Activated T-helper 1 cell treated with anti-CD3 and anti-CD28 coated beads, Interleukin-12 subunit alpha, Interleukin-12 subunit beta, Interleukin-2, Interleukin-4 antibody, amounts not matched to agents 30 ng/mL and 10 ng/mL and 1 ng/mL, durations not matched to agents 14 hours and 24 hours and 36 hours (primary cell): ENCODE data around the gene SERPINA5. TPM values are rescaled to one million over a fixed set of nuclear protein-coding genes. Genes with fewer than 3 reads are reported as not detected.
"Not testable (repeated sequence)": the region's sequence is repeated elsewhere in the genome, so short reads cannot be mapped to it uniquely, and the experiment has no call there.

Experiments used
- DNase-seq: peaks from one replicate; pipeline ENCODE4 v3.0.0; 2021; ENCODE audit warnings: low spot score
- H3K27ac Mint-ChIP-seq: one replicate; pipeline ENCODE4 v1.8.0; 2021; ENCODE audit warnings: mild to moderate bottlenecking, mixed read lengths
- H3K27me3 Mint-ChIP-seq: one replicate; pipeline ENCODE4 v1.8.0; 2022; ENCODE audit warnings: mild to moderate bottlenecking, moderate library complexity, mixed read lengths; ENCODE audit not compliant: insufficient read depth
- H3K36me3 Mint-ChIP-seq: one replicate; pipeline ENCODE4 v1.8.0; 2021; ENCODE audit warnings: low read depth, mixed read lengths
- H3K4me1 Mint-ChIP-seq: one replicate; pipeline ENCODE4 v1.8.0; 2021; ENCODE audit warnings: low read depth, mixed read lengths
- H3K4me3 Mint-ChIP-seq: one replicate; pipeline ENCODE4 v1.8.0; 2021; ENCODE audit warnings: mild to moderate bottlenecking, moderate library complexity, mixed read lengths
- H3K9me3 Mint-ChIP-seq: one replicate; pipeline ENCODE4 v1.8.0; 2021; ENCODE audit warnings: mixed read lengths
- intact Hi-C: fragments of 100-400 bp; cut with micrococcal nuclease; formaldehyde crosslinking; loops from one replicate; pipeline ENCODE4 v1.15.1; 2024
- total RNA-seq: library from RNA; stranded (reverse); gene quantifications from 2 replicates; pipeline ENCODE4 v1.2.3, GENCODE V29; 2022

SERPINA5 gene
- total RNA-seq, 1 donor from 2014 or later = not detected

GRCh38 chr14:94602722-94603121 is 21.5 kb downstream of the SERPINA5 start:
- no peak for DNase-seq
- Mint-ChIP-seq H3K9me3 (no peaks in the 10 kb centered on the region), H3K4me1 (no peaks in the 10 kb centered on the region), H3K4me3 (no peak overlapping the region), H3K27me3 (peaks cover 1% of the 10 kb centered on the region), H3K36me3 (no peaks in the 10 kb centered on the region), H3K27ac (no peak overlapping the region)
- intact Hi-C loops = no loop called here

DNA sequence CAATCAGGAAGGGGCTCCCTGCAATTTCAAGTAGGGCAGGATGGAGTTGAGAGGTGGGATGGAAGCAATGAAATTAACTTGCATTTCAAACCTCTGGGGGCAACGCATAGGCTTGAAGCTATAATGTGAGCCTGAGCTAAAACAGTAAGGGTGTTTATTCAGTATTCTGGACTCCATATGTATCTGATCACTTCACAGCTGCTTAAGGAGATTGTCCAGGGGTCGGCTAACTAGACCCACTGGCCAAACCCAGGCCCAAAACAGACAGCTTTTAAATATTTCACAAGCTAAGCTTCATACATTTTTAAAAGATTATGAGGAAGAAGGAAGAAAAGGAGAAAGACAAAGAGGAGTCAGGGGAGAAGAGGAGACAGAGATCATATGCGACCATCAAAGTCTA is 24.1 kb downstream of the SERPINA5 start:
- intact Hi-C loops = no loop called here
- H3K4me3 Mint-ChIP-seq = no peak overlapping the region
- no peak overlapping the region for H3K27ac Mint-ChIP-seq
- DNase-seq = no peak
- H3K36me3 Mint-ChIP-seq = no peaks in the 10 kb centered on the region
- peaks cover 1% of the 10 kb centered on the region for H3K27me3 Mint-ChIP-seq
- no peaks in the 10 kb centered on the region for H3K4me1 Mint-ChIP-seq
- H3K9me3 Mint-ChIP-seq = peaks cover 6% of the 10 kb centered on the region

- H3K4me1 Mint-ChIP-seq, H3K9me3 Mint-ChIP-seq, H3K27ac Mint-ChIP-seq, H3K4me3 Mint-ChIP-seq, H3K36me3 Mint-ChIP-seq, H3K27me3 Mint-ChIP-seq, intact Hi-C loops, DNase-seq: not testable (repeated sequence)
Measured at GRCh38 chr14:94608966-94609365, 27.7 kb downstream of the SERPINA5 start.

DNA sequence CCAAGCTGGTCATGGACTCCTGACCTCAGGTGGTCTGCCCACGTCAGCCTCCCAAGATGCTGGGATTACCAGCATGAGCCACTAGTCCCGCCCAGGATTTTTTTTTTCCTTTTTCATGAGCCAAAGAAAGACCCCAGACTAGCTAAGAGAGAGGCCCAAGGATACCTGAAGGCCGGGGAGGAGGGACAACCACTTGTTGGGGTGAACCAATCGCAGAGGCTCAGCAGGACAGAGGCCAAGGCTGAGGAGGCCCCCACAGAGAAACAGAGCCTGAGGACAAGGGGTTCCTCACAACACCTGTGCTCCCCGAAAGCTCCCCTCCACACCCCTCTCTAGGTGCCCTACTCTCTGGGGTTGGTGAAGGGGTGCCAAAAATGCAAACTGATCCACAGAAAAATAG is 30.0 kb downstream of the SERPINA5 start:
- H3K36me3 Mint-ChIP-seq = no peaks in the 10 kb centered on the region

GRCh38 chr14:94612174-94612573 is 30.9 kb downstream of the SERPINA5 start, which contains the start of gene SERPINA3:
SERPINA3 (plus strand) TSS chr14:94612391; CDS start chr14:94614442, 2,051 bp downstream.
- Mint-ChIP-seq H3K27ac (no peak within 1 kb of the TSS), H3K27me3 (no peaks in the 10 kb centered on the region), H3K4me1 (no peaks in the 10 kb centered on the region), H3K4me3 (no peak within 1 kb of the TSS), H3K9me3 (peaks cover 8% of the 10 kb centered on the region), H3K36me3 (no peaks in the 10 kb centered on the region)
- DNase-seq = no peak
- intact Hi-C loops = no loop called here

More for the DNA sequence above, 30.0 kb downstream of the SERPINA5 start:
- H3K27ac Mint-ChIP-seq = no peak overlapping the region
- H3K9me3 Mint-ChIP-seq = peaks cover 6% of the 10 kb centered on the region
- no peak overlapping the region for H3K4me3 Mint-ChIP-seq
- intact Hi-C loops = no loop called here
- H3K4me1 Mint-ChIP-seq = no peaks in the 10 kb centered on the region
- no peaks in the 10 kb centered on the region for H3K27me3 Mint-ChIP-seq
- DNase-seq = no peak

- H3K4me3 Mint-ChIP-seq = no peak overlapping the region
- H3K9me3 Mint-ChIP-seq = peaks cover 14% of the 10 kb centered on the region
- intact Hi-C loops = no loop called here
- no peak overlapping the region for H3K27ac Mint-ChIP-seq
- no peak for DNase-seq
- no peaks in the 10 kb centered on the region for H3K4me1 Mint-ChIP-seq
- no peaks in the 10 kb centered on the region for H3K27me3 Mint-ChIP-seq
- no peaks in the 10 kb centered on the region for H3K36me3 Mint-ChIP-seq
Measured at GRCh38 chr14:94612580-94613554, 31.6 kb downstream of the SERPINA5 start.

DNA sequence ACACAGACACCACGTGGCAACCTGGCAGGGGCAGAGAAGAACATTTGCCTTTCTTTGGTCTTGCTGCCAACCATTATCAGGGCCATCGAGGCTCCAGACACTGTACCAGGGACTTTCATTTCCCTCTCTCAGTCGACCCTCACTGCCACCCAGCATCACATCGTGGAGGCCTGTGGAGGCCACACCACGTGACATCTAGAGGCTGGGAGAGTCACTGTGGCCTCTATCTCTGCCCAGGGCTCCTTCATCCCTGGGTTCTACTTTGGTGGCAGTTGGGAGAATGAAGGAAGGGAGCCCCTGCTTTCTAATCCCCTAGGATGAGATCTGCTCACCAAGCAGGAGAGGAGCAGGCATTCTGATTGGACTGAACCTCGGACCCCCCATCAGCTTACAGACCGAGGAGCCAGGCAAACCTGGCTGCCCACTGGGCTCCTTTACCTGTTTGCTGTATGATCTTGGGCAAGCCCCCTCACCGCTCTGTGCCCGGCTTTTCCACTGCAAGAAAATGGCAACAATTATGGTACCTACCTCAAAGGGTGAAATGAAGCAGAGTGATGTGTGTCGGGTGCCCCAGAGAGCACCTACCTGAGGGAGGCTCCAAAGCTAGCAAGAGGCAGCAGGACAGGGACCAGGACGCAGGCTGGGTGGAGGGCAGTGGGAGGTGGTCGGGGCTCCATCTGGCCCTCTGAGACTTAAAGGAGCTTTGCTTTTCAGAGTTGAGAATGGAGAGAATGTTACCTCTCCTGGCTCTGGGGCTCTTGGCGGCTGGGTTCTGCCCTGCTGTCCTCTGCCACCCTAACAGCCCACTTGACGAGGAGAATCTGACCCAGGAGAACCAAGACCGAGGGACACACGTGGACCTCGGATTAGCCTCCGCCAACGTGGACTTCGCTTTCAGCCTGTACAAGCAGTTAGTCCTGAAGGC is 32.8 kb downstream of the SERPINA5 start:
- Mint-ChIP-seq H3K27ac (no peak overlapping the region), H3K4me3 (no peak overlapping the region), H3K36me3 (no peaks in the 10 kb centered on the region), H3K9me3 (peaks cover 18% of the 10 kb centered on the region), H3K4me1 (no peaks in the 10 kb centered on the region), H3K27me3 (no peaks in the 10 kb centered on the region)
- no peak for DNase-seq
- intact Hi-C loops = no loop called here

DNA sequence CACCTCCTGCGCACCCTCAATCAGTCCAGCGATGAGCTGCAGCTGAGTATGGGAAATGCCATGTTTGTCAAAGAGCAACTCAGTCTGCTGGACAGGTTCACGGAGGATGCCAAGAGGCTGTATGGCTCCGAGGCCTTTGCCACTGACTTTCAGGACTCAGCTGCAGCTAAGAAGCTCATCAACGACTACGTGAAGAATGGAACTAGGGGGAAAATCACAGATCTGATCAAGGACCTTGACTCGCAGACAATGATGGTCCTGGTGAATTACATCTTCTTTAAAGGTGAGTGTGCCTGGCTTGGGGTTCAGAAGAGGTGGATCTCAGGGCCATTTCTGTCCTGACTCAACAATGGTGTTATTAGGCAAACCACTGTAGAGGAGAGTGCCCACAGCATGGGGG is 33.6 kb downstream of the SERPINA5 start:
- peaks cover 18% of the 10 kb centered on the region for H3K9me3 Mint-ChIP-seq
- intact Hi-C loops = no loop called here
- H3K27me3 Mint-ChIP-seq = no peaks in the 10 kb centered on the region
- no peak for DNase-seq
- H3K27ac Mint-ChIP-seq = no peak overlapping the region
- H3K4me1 Mint-ChIP-seq = no peaks in the 10 kb centered on the region
- no peaks in the 10 kb centered on the region for H3K36me3 Mint-ChIP-seq
- H3K4me3 Mint-ChIP-seq = no peak overlapping the region

DNA sequence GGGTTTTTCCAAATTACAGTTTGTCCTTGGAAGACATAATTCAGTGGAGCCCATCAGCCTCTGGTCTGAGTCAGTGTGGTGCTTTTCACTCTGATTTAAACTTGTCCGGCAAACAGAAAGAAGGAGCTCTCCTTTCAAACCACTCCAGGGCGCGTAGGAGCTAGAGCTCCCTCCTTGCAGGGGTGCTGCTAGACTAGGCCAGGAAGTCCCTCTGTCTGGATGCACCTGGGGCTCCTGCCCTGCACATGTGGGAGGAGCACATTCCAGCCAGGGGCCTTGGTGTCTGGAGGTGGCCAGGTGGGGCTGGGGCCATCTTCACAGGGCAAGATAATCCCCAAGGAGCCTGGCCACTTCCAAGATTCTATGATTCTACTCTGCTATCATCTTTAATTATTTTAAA is 34.0 kb downstream of the SERPINA5 start:
- Mint-ChIP-seq H3K27me3 (no peaks in the 10 kb centered on the region), H3K36me3 (no peaks in the 10 kb centered on the region), H3K4me1 (no peaks in the 10 kb centered on the region), H3K9me3 (peaks cover 18% of the 10 kb centered on the region), H3K4me3 (no peak overlapping the region), H3K27ac (no peak overlapping the region)
- intact Hi-C loops = no loop called here
- no peak for DNase-seq

- Mint-ChIP-seq H3K36me3 (no peaks in the 10 kb centered on the region), H3K9me3 (peaks cover 18% of the 10 kb centered on the region), H3K27me3 (no peaks in the 10 kb centered on the region), H3K4me1 (no peaks in the 10 kb centered on the region), H3K27ac (no peak overlapping the region), H3K4me3 (no peak overlapping the region)
- intact Hi-C loops = no loop called here
- DNase-seq = no peak
Measured at GRCh38 chr14:94615823-94616570, 34.8 kb downstream of the SERPINA5 start.

- H3K36me3 Mint-ChIP-seq = no peaks in the 10 kb centered on the region
- no peak overlapping the region for H3K4me3 Mint-ChIP-seq
- intact Hi-C loops = no loop called here
Measured at GRCh38 chr14:94617366-94617941, 36.2 kb downstream of the SERPINA5 start.

More at GRCh38 chr14:94617366-94617941, 36.2 kb downstream of the SERPINA5 start:
- no peaks in the 10 kb centered on the region for H3K27me3 Mint-ChIP-seq
- H3K27ac Mint-ChIP-seq = no peak overlapping the region
- H3K4me1 Mint-ChIP-seq = no peaks in the 10 kb centered on the region
- H3K9me3 Mint-ChIP-seq = peaks cover 18% of the 10 kb centered on the region
- no peak for DNase-seq
